A204.1 (cell line): Measurements from ENCODE around the gene SLC51B.
"Not testable (repeated sequence)": the region's sequence is repeated elsewhere in the genome, so short reads cannot be mapped to it uniquely, and the experiment has no call there.

Experiments
- FAIRE-seq: peaks from 2 replicates; lab custom pipeline; 2012; peaks lifted over from hg19 to GRCh38; lab: Jason Lieb, UNC

The SLC51B gene

DNA sequence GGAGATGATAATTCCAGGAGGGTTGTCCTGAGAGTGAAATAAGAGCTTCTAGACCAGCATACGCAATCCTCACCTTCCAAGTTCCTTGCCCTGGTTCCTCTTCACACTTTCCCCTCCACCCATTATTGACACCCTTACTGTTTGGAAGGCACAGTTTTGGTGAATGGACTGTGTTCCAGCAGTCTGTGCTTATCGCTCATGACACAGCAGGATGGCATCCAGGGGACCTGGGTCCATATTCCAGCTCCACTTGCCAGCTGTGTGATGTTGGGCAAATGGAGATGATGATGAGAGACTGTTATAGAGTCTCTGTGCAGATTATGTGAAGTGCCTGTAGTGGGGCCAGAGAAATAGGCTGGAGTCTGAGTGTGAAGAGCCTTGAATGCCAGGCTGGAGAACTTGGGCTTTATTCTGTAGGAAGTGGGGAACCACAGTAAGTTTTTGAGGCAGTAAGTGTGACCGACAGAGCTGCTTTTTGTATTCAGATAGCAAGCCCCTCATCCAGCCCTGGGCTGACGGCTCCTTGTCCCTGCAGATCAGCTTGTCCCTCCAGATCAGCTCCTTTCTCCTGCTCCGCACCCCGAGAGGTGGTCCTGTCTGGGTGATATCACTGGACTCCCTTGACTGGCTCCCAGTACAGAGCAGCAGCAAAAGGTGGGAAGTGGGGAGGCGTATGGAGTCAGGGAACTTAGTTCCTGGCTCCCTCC lies 39.5 kb downstream of the SLC51B start:
- FAIRE-seq, result no peak

DNA sequence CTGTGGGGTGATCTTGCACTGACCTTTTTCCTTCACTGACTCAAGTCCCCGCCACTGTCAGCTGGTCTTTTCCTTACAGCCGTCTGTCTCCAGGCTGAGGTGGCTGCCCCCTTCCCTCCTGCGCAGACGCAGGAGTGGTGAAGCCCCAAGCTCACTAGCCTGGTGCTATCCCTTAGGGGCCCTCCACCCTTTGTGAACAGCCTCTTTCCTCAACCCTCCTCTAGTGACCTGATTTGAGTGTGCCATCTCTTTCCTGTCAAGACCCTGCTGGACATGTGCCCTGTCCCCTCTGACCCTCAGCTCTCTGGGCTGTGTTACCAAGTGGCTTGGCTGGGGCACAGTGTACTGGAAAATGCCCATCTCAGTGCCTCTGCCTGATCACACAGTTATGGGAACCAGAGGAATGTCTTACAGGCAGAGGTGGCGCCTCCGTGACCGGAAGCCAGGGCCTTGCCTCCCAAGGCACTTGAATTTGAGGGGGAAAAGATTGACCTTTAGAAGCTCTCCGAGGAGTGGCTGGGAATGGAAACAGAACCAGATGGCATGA lies 40.1 kb downstream of the SLC51B start:
- no peak for FAIRE-seq

DNA sequence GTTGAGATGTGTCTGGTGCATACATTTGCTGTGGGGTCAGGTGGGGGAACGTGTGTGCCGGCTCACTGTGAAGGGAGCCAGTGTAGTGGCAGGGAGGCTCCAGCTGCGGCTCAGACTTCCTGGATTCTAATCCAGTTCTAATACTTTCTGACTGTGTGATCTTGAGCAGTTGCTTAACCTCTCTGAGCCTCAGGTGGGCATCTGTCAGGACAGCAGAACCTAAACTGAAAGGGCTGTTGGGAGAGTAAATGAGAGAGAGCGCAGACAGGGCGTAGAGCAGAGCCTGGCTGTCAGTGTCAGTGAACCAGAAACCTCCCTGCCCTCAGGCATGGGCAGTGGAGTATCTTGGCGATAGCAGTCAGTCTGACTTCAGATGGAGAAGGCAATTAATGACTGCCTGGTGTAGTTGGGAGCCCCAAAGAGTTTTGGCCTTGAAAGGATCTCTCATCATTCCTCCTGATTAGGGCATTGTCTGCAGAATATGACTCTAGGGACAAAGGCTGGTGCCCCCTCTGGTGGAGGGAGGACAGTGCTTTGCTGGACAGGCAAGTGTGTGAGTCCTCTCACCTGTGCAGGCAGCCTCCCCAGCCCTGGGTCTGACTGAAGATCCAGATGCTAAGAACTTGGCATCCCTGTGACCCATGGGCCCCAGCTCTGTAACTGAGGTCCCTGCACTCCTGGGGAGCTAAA lies 40.9 kb downstream of the SLC51B start:
- FAIRE-seq, result no peak

DNA sequence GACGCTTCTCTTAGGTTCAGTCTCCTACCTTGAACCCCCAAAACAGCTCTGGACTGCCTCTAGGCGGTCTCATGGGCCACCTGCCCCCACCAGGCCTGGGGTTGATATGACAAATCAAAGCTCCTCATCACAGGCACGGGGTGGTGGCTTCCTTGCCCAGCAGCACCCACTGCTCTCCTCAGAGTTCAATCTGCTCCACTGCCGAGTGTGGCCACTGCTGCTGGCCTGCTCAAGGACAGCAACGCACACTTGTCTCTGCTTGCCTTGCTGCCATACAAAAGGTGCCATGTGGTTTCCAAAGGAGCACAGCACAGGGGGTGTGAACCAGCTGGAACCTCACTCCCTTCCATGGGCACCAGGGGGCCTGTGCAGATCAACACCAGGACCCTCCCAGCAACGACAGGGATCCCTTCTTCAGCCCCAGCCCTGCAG lies 41.5 kb downstream of the SLC51B start:
- no peak for FAIRE-seq

DNA sequence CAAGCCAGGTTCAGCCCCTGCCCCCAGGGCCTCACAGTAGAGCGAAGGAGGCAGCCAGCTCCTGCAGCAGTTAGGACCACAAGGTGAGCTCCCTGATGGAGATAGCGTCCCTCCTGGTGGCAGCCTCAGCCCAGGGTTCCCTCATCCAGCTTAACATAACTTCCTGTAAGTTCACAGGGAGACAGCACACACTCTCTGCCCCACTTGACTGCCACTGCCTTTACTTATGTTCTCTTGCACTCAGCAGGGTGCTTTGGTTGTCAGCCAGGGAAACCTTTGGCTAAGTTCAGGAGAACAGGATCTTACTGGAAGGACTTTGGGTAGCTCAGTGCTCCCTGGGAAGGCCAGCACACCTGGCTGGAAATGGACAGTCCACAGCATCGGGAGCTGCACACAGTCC lies 42.2 kb downstream of the SLC51B start:
- no peak for FAIRE-seq

DNA sequence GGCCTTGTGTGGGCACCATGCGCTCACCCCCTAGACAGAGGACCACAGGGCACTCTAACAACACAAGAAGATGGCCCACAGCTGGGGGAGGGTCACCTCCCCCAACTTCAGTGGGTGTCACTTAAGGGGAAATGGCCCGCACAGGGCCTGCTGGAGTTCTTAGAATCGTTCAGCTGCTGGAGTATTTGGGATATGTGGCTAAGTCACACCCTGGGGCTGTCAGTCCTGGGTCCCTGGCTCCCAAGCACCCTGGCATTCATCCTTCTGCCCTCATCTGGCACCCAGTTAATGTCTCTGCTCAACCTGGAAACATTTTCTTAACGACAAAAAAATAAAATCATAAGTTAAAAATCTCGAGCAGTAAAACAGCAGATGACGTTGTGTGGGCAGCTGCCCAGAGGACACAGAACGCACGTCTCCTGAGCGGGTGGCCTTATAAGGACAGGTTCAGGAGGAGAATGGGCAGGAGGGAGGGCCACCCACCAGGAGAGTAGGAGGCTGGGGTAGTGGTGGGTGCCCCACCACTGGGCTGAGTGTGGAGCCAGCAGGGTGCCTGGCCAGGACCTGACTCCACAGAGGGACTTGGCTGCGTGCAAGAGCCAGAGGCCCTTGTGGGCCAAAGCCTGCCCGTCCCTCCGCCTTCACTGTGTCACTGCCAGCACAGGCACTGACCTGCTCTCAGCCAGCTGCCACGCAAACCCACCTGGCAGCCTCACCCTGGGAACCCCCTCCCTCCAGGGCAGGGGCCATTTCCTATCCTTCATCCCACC lies 42.9 kb downstream of the SLC51B start:
- no peak for FAIRE-seq

DNA sequence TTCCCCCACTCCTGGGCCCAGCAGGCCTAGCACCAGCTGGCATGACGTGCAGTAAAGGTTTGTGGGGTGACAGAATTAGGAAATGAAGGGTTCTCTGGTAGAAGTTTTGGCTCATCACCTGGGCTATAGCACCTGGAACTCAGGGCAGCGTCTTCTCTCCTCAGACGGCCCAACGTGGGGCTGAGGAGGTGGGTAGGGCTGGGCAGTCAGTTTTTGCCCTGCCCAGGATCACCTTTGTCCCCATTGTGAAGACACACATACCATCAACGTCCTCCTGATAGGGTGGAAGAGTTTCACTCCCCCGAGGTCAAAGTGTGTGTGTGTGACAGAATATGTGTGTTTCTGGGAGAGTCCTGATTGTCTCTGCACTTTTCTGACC lies 43.4 kb downstream of the SLC51B start:
- FAIRE-seq, result no peak

DNA sequence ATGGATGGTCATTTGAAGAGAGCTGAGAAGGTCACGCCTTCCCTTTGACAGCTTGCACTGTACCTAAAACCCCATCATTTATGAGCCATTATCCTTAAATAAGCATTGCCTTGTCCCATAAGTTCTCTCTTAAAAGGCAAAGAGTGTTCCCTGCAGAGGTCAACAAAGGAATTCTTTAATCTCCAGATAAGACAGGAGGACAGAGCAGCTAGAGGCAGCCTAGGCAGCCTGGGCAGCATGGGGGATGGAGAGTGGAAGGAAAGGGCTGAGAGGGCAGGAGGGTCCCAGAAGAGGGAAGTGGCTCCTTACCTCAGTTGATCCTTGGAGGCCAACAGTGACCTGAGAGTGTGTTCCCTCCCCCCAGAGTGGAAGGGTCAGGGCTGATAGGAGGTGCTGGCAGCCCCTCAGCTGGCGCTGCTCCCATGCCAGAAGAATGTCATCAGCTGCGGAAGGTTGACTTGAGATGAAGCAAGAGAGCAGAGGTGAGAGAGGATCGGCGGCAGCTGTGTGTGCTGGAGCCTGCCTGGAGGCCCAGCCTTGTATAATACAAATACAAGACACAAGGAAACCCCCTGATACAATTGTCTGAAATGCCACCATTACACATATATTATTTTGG lies 44.1 kb downstream of the SLC51B start:
- FAIRE-seq, result no peak

DNA sequence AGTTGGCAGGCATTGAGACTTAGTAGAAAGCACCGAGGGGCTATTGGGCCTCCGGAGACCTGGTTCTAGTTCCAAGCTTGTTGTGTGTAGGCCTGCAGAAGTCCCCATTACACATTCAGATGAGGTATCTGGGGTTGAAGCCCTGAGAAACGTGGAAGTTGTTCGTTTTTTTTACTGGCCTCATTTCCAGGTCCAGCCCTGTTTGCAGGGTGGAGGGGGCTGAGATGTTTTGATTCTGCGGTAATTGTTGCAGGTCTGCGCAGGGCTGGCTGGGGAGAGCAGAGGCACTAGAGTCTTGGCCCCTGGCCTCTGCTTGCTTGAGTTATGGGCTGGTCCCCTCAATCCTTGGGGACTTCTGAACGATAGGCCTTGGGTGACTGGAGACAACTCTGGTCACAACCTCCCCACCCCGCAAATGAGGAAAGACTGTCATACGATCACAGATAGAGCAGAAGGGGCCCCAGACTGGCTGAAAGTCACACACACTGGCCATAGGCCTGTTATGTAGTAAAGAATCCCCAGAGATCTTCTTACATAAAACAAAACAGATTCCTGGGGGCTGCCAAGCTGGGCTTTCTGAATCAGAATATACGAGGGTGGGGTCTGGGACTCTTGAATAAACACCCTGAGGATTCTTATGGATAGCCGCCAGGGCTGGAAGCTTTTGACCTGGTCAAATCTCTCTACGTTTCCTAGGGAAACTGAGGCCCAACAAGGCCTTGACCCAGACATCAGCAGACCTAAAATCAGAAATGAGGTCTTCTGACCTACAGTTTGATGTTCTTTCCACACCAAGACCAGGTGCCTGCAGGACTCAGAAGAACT lies 47.0 kb downstream of the SLC51B start:
- FAIRE-seq, result no peak

DNA sequence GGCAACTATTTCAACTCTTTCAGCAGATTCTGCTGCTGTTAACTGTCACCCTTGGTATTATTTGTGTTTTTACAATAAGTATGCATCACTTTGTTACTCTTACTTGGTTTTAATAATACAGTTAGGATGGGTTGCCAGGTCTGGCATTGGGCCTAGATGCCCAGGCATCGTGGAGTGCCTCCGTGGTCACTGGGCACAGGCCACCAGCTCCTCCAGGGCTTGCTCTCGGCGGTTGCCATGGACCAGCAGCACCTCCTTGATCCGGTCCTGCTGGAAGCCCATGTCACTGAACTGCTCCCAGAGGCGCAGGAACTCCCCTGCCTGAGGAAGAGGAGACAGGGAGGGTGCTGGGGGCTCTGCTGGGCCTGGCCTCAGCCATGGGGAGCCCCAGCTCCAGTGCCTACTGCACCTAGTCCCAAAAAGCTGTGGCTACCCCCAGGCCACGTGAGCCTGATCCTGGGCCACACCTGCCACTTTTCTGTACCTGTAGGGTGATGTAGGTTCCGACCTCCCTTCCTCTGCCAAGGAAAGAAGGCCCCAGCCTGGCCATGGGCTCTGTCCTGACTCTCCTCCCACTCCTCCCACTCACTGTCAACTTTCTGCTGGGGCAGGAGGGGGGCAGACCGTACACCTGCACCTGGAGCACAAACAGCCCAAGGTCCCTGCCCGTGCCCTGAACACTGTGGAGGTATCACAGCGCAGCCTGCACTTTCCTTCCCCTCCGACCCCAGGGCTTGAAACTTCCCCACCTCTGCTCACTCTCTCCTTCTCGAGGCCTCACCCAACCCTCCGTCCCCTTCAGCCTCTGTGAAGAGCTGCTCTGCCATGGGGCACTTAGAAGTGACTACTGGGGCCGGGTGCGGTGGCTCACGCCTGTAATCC lies 48.0 kb downstream of the SLC51B start:
- FAIRE-seq, result no peak

DNA sequence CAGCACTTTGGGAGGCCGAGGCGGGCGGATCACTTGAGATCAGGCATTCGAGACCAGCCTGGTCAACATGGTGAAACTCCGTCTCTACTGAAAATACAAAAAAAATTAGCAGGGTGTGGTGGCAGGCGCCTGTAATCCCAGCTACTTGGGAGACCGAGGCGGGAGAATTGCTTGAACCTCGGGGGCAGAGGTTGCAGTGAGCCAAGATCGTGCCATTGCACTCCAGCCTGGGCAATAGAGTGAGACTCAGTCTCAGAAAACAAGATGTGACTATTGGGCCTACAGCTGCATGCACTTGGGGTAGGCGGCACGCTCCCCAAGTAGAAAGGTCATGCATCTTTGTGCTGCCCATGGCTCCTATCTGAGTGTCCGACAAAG lies 48.6 kb downstream of the SLC51B start:
- not testable (repeated sequence) for FAIRE-seq

DNA sequence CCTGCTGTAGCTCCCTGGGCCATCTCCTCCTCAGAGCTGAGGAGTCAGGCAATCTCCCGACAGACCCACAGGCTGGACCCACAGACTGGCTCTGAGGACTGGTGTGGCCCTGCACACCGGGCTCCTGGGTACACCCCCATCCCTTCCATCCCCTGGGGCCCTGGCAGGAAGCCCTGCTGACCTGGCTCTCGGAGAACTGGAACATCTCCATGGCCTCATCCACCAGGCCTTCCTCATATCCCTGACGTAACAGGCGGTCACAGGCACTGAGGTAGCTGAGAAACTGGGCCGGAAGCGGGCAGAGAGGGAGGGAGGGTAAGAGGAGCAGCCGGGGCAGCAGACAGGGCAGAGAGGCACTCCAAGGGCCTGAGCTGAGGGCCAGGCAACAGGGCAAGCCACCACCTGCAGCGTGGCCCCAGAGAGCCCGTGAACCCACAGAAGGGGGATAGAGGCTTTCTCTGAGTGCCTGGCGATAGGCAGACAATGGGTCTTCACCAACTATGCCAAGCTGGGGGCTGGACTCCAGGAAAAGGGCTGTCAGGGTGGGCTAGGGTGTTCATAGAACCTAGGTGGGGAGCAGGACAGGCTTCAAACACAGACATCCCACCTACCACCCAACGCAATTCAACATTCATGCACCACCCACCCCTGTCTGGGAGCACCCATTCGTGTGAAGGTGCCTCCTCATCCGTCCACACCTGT lies 49.3 kb downstream of the SLC51B start:
- no peak for FAIRE-seq

DNA sequence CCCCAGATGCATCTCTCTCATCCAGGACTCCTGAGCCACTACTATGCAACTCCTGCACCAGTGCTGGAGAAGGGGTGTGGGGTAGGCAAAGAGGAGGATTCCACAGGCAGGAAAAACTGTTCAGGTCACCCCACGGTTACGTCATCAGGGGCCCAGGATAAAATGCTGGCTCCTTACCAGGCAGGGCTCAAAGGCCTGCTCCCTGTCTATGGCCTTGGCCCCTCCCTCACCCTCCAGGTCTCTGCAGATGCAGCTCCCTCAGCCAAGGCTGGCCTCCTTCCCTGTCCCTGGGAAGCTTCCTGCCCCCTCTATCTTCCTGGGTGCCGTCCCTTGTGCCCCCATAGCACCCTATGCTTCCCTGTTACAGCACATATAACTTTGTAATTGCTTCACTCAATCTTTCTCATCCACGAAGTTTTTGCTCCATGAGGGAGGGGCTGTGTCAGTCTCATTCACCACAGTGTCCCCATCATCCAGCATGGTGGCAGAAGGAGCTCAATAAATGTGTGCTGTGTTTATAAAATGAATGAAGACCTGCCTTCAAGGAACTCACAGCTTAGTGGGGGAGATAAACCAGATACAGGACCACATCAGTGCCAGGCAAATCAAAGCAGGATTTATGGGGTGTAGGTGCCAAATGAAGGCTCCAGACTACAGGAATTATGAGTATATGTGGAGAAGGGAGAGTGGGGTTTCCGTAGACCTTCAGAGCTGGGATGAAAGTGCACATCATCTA lies 50.0 kb downstream of the SLC51B start:
- no peak for FAIRE-seq

DNA sequence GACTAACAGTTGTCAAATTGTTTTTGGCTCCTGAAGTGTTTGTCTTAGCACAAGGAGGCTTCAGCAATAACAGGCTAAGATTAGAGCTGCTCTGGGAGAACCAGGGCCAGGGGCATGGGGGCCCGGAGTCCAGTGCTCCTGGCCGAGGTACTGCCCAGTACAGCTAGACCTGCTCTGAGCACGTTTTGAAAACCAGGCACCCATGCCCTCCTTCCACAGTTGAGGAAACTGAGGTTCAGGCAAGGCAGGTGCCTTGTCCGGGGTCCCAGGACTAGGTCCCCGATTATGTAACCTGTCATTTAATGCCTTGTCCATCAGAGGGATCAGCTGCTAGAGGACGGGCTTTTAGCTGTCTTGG lies 50.5 kb downstream of the SLC51B start:
- FAIRE-seq, result no peak

DNA sequence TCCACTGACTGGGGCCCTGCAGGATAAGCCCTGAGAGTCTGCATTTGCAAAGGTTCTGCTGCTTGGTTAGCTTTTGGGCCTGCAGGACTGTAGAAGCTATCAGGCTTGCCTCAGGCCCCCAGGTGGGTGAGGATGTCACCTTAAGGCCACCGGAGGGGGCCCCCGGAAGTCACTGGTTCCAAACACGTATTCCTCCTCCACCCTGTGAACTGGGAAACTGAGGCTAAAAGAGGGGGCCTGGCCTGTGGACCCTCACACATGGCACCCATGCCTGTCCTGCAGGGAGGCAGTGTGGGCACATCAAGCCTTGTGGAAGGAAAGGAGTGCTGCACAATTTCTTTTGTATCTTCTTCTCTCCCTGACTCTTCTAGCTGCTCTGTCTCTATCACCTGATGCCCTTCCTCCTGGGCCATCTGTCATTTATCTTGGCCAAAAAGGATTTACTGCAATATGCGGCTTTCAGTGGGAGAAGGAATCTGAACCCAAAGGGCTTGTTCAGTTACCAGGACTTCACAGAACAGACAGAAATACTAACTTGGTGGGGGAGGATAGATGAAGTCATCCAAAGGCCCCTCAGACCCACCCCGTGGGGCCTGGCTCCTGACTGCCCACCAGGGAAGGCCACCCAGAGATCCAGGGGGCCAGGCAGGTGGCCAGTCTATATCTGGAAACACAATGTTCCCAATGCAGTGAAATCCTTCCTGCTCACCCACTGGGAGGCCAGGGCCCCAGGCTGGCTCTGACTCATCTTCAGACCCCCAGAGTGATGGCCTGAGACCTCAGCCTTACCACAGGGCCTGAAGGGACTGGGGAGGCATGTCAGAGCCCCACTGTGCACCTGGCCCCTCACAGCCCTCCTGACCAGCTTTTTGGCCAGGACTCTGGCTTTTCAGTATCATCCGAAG lies 51.5 kb downstream of the SLC51B start:
- FAIRE-seq, result no peak

DNA sequence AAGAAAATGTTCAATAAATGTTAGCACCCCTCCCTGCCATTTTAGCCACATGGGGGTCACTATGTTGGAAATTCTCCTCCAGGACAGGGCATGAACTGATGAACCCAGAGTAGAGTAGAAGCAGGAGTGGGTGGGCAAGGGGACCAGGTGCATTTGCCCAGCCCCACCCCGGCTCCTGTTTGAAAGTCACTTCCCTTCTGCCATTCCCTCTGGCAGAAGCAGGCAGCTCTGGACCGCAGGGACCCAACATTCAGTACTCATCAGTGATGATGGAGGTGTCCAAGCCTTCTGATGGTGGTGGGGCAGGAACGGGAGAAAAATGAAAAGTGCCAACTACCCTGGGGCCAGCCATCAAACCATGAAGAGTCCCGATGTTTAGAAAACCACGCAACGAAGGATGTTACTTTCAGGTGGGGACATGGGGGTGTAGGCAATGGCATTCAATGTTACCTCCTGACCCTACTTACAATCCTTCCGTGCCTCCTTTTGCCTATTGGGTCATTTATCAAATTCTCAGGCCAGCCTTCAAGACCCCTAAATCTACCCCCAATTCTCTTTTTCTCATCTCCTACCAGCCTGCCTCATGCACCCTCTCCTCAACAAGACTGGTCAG lies 52.6 kb downstream of the SLC51B start:
- no peak for FAIRE-seq

DNA sequence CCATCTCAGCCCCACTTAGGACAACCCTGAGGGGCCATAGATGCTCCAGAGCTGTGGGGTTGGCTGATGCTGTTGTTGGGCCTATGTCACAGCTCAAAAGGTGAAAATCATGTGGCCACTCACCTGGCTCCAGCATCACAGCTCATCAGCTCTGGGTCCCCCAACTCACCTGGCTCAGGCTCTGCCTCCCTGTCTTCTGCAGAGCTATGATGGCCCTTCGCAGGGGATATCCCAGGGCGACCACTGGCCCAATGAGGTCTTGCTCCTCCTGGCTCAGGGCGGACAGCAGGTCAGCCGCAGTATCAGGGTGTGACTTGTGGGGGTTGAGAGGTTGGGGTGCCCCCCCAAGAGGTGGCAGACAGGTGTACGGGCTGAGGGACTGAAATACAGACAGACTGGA lies 54.1 kb downstream of the SLC51B start:
- FAIRE-seq, result no peak

DNA sequence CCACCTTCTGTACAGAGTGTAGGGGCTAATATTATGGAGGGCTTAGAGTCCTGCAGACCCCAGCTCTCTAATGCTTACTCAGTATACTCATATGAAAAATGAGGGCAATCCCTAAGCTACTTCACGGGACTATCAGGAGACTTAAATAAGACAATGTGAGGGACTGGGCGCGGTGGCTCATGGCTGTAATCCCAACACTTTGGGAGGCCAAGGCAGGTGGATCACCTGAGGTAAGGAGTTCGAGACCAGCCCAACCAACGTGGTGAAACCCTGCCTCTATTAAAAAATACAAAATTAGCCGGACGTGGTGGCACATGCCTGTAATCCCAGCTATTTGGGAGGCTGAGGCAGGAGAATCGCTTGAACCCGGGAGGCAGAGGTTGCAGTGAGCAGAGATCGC lies 54.6 kb downstream of the SLC51B start:
- FAIRE-seq, result not testable (repeated sequence)
